Endothelial cell of umbilical vein (primary cell): ENCODE measurements around the gene EIF3B. TPM values are rescaled to one million over a fixed set of nuclear protein-coding genes. Genes with fewer than 3 reads are reported as not detected.

Experiments
- BruUV-seq: library from RNA; stranded (reverse); fragments of 400-500 nt; replicated peaks from 2 replicates; lab custom pipeline; 2021; lab: Mats Ljungman, UMichigan
- CTCF ChIA-PET: fragments of 300-600, 350-600 bp; sonication (Branson Sonifier 250); formaldehyde crosslinking; loops from one replicate; lab custom pipeline; 2021; ENCODE audit warnings: antibody characterized with exemption, inconsistent platforms; lab: Charles Lee
- POLR2A ChIA-PET: fragments of 300-600, 350-600 bp; sonication (Branson Sonifier 250); formaldehyde crosslinking; loops from one replicate; lab custom pipeline; 2021; ENCODE audit warnings: antibody characterized with exemption, inconsistent platforms; lab: Charles Lee
- DNase-seq: peaks from one replicate; pipeline ENCODE4 v3.0.0-alpha.2; 2011; ENCODE audit warnings: low read depth, low spot score
- FAIRE-seq: peaks from 2 replicates; lab custom pipeline; 2011; peaks lifted over from hg19 to GRCh38; lab: Jason Lieb, UNC
- H2AFZ ChIP-seq: 2 replicates; pipeline ENCODE4 v1.6.0; 2012; ENCODE audit warnings: low read depth, low read length, control low read depth, inconsistent platforms
- H3K27ac ChIP-seq: 2 replicates; pipeline ENCODE4 v1.5.1; 2011; ENCODE audit warnings: low read depth, mild to moderate bottlenecking, control low read depth, low read length, moderate library complexity; ENCODE audit not compliant: insufficient read depth
- H3K27me3 ChIP-seq, 2 experiments: 2 replicates each; pipeline versions ENCODE4 v1.6.0 to v1.6.1; 2011; ENCODE audit warnings: low read length in 2 of 2, mixed read lengths in 1 of 2; ENCODE audit not compliant: control insufficient read depth in 2 of 2, insufficient read depth in 2 of 2
- H3K36me3 ChIP-seq, 2 experiments: 2 replicates in 1 of 2; 3 replicates in 1 of 2; pipeline ENCODE4 v1.5.1; 2011; ENCODE audit warnings: low read length in 2 of 2, mild to moderate bottlenecking in 1 of 2, moderate library complexity in 1 of 2; ENCODE audit not compliant: control insufficient read depth in 2 of 2, insufficient read depth in 2 of 2; ENCODE audit errors: extremely low read depth in 1 of 2
- H3K4me1 ChIP-seq: 3 replicates; pipeline ENCODE4 v1.5.1; 2011; ENCODE audit warnings: mild to moderate bottlenecking, low read length; ENCODE audit not compliant: control insufficient read depth, insufficient read depth; ENCODE audit errors: extremely low read depth
- H3K4me2 ChIP-seq: 2 replicates; pipeline ENCODE4 v1.6.1; 2011; ENCODE audit warnings: low read length, control low read depth, mixed read lengths; ENCODE audit not compliant: insufficient read depth
- H3K4me3 ChIP-seq, 3 experiments: fragments of 200-600 bp in 1 of 3; sonication (generic), shearing (Covaris generic) in 1 of 3; replicated peaks in 1 of 3; 2 replicates each; pipeline ENCODE4 v1.5.1; 2011 to 2016; ENCODE audit warnings: control low read depth in 3 of 3, low read length in 3 of 3, mild to moderate bottlenecking in 2 of 3, inconsistent platforms in 1 of 3, low read depth in 1 of 3, moderate library complexity in 1 of 3; ENCODE audit not compliant: insufficient read depth in 1 of 3
- H3K79me2 ChIP-seq: 2 replicates; pipeline ENCODE4 v1.6.0; 2012; ENCODE audit warnings: low read length, inconsistent platforms; ENCODE audit not compliant: control insufficient read depth, insufficient read depth
- H3K9ac ChIP-seq: replicated peaks from 2 replicates; pipeline ENCODE3; 2011; ENCODE audit warnings: low read length, control low read depth; ENCODE audit not compliant: insufficient read depth; ENCODE audit errors: extremely low read depth
- H3K9me1 ChIP-seq: replicated peaks from 3 replicates; pipeline ENCODE4 v1.6.0; 2011; ENCODE audit warnings: mild to moderate bottlenecking, low read length; ENCODE audit not compliant: control insufficient read depth, insufficient read depth; ENCODE audit errors: extremely low read depth
- H3K9me3 ChIP-seq: replicated peaks from 2 replicates; pipeline ENCODE4 v1.5.1; 2012; ENCODE audit warnings: low read length, inconsistent platforms; ENCODE audit not compliant: control insufficient read depth, insufficient read depth
- H4K20me1 ChIP-seq: replicated peaks from 2 replicates; pipeline ENCODE3; 2011; ENCODE audit warnings: mild to moderate bottlenecking, low read length; ENCODE audit not compliant: control insufficient read depth, insufficient read depth; ENCODE audit errors: extremely low read depth
- EZH2 ChIP-seq: IDR thresholded peaks from 2 replicates; pipeline ENCODE4 v1.6.1; 2012; ENCODE audit warnings: borderline replicate concordance, low read depth, mild to moderate bottlenecking, moderate library complexity, low read length, inconsistent platforms; ENCODE audit not compliant: severe bottlenecking
- FOS ChIP-seq: IDR thresholded peaks from 2 replicates; pipeline ENCODE4 v1.6.1; 2011; ENCODE audit warnings: mild to moderate bottlenecking, low read length, moderate library complexity, borderline replicate concordance; ENCODE audit not compliant: insufficient read depth
- GATA2 ChIP-seq: IDR thresholded peaks from 2 replicates; pipeline ENCODE4 v1.7.0; 2011; ENCODE audit warnings: low read depth, mild to moderate bottlenecking, moderate library complexity, mixed read lengths, low read length; ENCODE audit not compliant: insufficient read length, insufficient read depth
- JUN ChIP-seq: IDR thresholded peaks from 2 replicates; pipeline ENCODE4 v1.6.1; 2011; ENCODE audit warnings: borderline replicate concordance, low read depth; ENCODE audit not compliant: insufficient read length, insufficient read depth
- MYC ChIP-seq: IDR thresholded peaks from one replicate; pipeline ENCODE4 v1.6.1; 2011; ENCODE audit warnings: mild to moderate bottlenecking, low read depth, low read length
- POLR2A ChIP-seq: IDR thresholded peaks from 2 replicates; pipeline ENCODE4 v1.6.1; 2012; ENCODE audit warnings: low read depth, mild to moderate bottlenecking, control low read depth, low read length
- POLR2AphosphoS5 ChIP-seq: IDR thresholded peaks from 2 replicates; pipeline ENCODE4 v1.6.1; 2012; ENCODE audit warnings: low read depth, mild to moderate bottlenecking, control low read depth, low read length, moderate library complexity; ENCODE audit not compliant: insufficient read depth
- dilution Hi-C: fragments of 300-500 bp; cut with MboI; formaldehyde crosslinking; loops from one replicate; pipeline ENCODE4 v1.15.0; 2019; ENCODE audit warnings: low sequenced_read_pairs; ENCODE audit not compliant: extremely low pct_ligation_motif_present
- intact Hi-C: fragments of 100-400 bp; cut with micrococcal nuclease; formaldehyde crosslinking; loops from one replicate; pipeline ENCODE4 v1.10.0; 2022
- polyA plus RNA-seq, 4 experiments: library from polyadenylated mRNA; depleted of rRNA in 3 of 4; stranded (reverse) in 3 of 4; unstranded in 1 of 4; fragments of >200 nt; gene quantifications; 2 replicates each; pipeline versions ENCODE4 v1.2.1 to v1.2.3, GENCODE V29; 2011 to 2012; ENCODE audit warnings: missing spikeins in 1 of 4
- total RNA-seq: library from RNA; stranded (reverse); gene quantifications from 2 replicates; pipeline ENCODE4 v1.2.3, GENCODE V29; 2021
- TF ChIP-seq, protein P1 (sequence below), 2 donors: IDR thresholded peaks; 1 replicate in 1 of 2; 2 replicates in 1 of 2; pipeline ENCODE4 v1.5.1; 2011; ENCODE audit warnings: low read length in 2 of 2, mild to moderate bottlenecking in 2 of 2, moderate library complexity in 2 of 2, control low read depth in 1 of 2, inconsistent platforms in 1 of 2, low read depth in 1 of 2; ENCODE audit not compliant: insufficient read depth in 1 of 2; ENCODE audit errors: extremely low read depth in 1 of 2
- TF ChIP-seq, protein P2 (sequence below): IDR thresholded peaks from 2 replicates; pipeline ENCODE4 v1.6.1; 2011; ENCODE audit not compliant: insufficient read depth, insufficient read length

Gene EIF3B
- total and polyA plus RNA-seq, 2 donors (not counting 3 experiments of a cell fraction or from before 2014, with no cell fraction given) = 104 to 207 TPM

GRCh38 chr7:2373124-2373556 lies 18.5 kb downstream of the EIF3B start:
- H3K4me2 ChIP-seq = no peak overlapping the region
- H3K4me3 ChIP-seq = no peak overlapping the region
- POLR2A ChIA-PET = no interaction called here
- dilution Hi-C loops (no loop called here), intact Hi-C loops (no loop called here)
- no peak overlapping the region for H3K27ac ChIP-seq
- BruUV-seq = no TSS peak
- no peak overlapping the region for H3K9ac ChIP-seq
- no peak overlapping the region for H2AFZ ChIP-seq
- DNase-seq (no peak), FAIRE-seq (no peak)
- H3K79me2 ChIP-seq = peaks cover 23% of the 10 kb centered on the region
- CTCF ChIA-PET = interaction anchor here (1.7 to 1.9 kb wide), 2 partner anchors 8 to 96 kb away, joined by 5 to 6 read pairs; no protein-coding TSS in a partner anchor
- H3K9me3 ChIP-seq = no peaks in the 10 kb centered on the region
- peaks cover 31 to 78% of the 10 kb centered on the region in 2 experiments for H3K36me3 ChIP-seq
- peaks cover 3% of the 10 kb centered on the region for H4K20me1 ChIP-seq
- H3K4me1 ChIP-seq = no peaks in the 10 kb centered on the region
- TF ChIP-seq POLR2A (no peak), JUN (no peak), MYC (no peak), GATA2 (no peak), EZH2 (no peak), POLR2AphosphoS5 (no peak), FOS (no peak)
- TF ChIP-seq, protein P1, sequence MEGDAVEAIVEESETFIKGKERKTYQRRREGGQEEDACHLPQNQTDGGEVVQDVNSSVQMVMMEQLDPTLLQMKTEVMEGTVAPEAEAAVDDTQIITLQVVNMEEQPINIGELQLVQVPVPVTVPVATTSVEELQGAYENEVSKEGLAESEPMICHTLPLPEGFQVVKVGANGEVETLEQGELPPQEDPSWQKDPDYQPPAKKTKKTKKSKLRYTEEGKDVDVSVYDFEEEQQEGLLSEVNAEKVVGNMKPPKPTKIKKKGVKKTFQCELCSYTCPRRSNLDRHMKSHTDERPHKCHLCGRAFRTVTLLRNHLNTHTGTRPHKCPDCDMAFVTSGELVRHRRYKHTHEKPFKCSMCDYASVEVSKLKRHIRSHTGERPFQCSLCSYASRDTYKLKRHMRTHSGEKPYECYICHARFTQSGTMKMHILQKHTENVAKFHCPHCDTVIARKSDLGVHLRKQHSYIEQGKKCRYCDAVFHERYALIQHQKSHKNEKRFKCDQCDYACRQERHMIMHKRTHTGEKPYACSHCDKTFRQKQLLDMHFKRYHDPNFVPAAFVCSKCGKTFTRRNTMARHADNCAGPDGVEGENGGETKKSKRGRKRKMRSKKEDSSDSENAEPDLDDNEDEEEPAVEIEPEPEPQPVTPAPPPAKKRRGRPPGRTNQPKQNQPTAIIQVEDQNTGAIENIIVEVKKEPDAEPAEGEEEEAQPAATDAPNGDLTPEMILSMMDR (IDR thresholded peaks at IDR 0.05; ENCODE audit: extremely low read depth in 1 of 2, insufficient read depth in 1 of 2, low read depth in 1 of 2, low read length in 2 of 2) = no peak
- TF ChIP-seq, protein P2, sequence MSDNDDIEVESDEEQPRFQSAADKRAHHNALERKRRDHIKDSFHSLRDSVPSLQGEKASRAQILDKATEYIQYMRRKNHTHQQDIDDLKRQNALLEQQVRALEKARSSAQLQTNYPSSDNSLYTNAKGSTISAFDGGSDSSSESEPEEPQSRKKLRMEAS = no peak
- H3K9me1 ChIP-seq = no peaks in the 10 kb centered on the region
- no peaks in the 10 kb centered on the region for H3K27me3 ChIP-seq
